ENCODE measurements around the gene OTUD1. TPM values are rescaled to one million over a fixed set of nuclear protein-coding genes. Genes with fewer than 3 reads are reported as not detected.

OTUD1 gene
- total and polyA plus RNA-seq, 2 donors (not counting 1 experiment from before 2014, with no cell fraction given): 69.0 to 92.8 TPM

GRCh38 chr10:23445591-23445990 is 6.7 kb downstream of the OTUD1 start:
- no peak overlapping the region for H2AFZ ChIP-seq (ENCODE audit: insufficient read depth, low read depth, low read length, poor library complexity, severe bottlenecking)
- H3K79me2 ChIP-seq (ENCODE audit: control insufficient read depth, insufficient read depth, low read length): peaks cover 95% of the 10 kb centered on the region
- no peak overlapping the region for H3K9ac ChIP-seq (ENCODE audit: low read length)
- intact Hi-C loops (cut with micrococcal nuclease): loop anchor here (5.0 to 10.0 kb wide), 3 partner anchors 721 to 1221 kb away; no protein-coding TSS in a partner anchor
- ATAC-seq (ENCODE audit: low read depth) (no peak), DNase-seq (no peak)
- no peak for TF ChIP-seq EZH2 (IDR thresholded peaks at IDR 0.05; ENCODE audit: borderline replicate concordance, insufficient read depth, low read depth, low read length, poor library complexity, severe bottlenecking)
- no peak for TF ChIP-seq CTCF (IDR thresholded peaks at IDR 0.05)
- Mint-ChIP-seq H3K4me3 (no peak overlapping the region), H3K27ac (peak overlapping the region; percentile 50), H3K27me3 (no peaks in the 10 kb centered on the region), H3K4me1 (peaks cover 71% of the 10 kb centered on the region), H3K9me3 (ENCODE audit: insufficient read depth) (peaks cover 1% of the 10 kb centered on the region)
- H3K4me2 ChIP-seq (replicated peaks; ENCODE audit: low read depth, low read length, poor library complexity, severe bottlenecking): no peak overlapping the region
- no peaks in the 10 kb centered on the region for H3K27me3 ChIP-seq (replicated peaks in 1 of 4; ENCODE audit: control extremely low read depth in 1 of 4, control insufficient read depth in 3 of 4, insufficient read depth in 4 of 4, low read length in 3 of 4)
- H3K9me3 ChIP-seq (ENCODE audit: control extremely low read depth in 1 of 3, control insufficient read depth in 2 of 3, insufficient read depth in 1 of 3, low read length in 2 of 3): peaks cover 0 to 7% (median 0%) of the 10 kb centered on the region in 3 donors
- CTCF ChIA-PET: no interaction called here
- H4K20me1 ChIP-seq (ENCODE audit: control insufficient read depth, insufficient read depth, low read length, poor library complexity, severe bottlenecking): peaks cover 35% of the 10 kb centered on the region
- no peak overlapping the region for H3K4me3 ChIP-seq (ENCODE audit: control extremely low read depth in 1 of 5, extremely low read depth in 1 of 5, insufficient read depth in 1 of 5, low read depth in 2 of 5, low read length in 4 of 5)
- POLR2A ChIA-PET: no interaction called here
- 100% methylated on average over 1 of the region's 5 CpGs for WGBS (ENCODE audit: insufficient coverage)
- H3K27ac ChIP-seq (ENCODE audit: low read length in 2 of 2): peak overlapping the region in 1 of 2 donors; percentile 3
- peaks cover 59 to 78% of the 10 kb centered on the region in 2 donors for H3K4me1 ChIP-seq (ENCODE audit: control insufficient read depth in 2 of 2, insufficient read depth in 2 of 2, low read length in 2 of 2)
- peaks cover 4 to 11% of the 10 kb centered on the region in 2 experiments for H3K36me3 ChIP-seq (replicated peaks in 1 of 2; ENCODE audit: control extremely low read depth in 1 of 2, control insufficient read depth in 1 of 2, extremely low read depth in 1 of 2, insufficient read depth in 2 of 2, low read length in 1 of 2)

- peak overlapping the region; percentile 74 to 91 for H3K27ac ChIP-seq (ENCODE audit: low read length in 2 of 2)
- WGBS (ENCODE audit: insufficient coverage): no CpG with 5 or more reads among the region's 2 CpGs
- CTCF ChIA-PET: interaction anchor here (1.4 kb wide), 1 partner anchor 10 kb away, joined by 5 read pairs; the partner anchor contains the start of gene OTUD1
Observed at GRCh38 chr10:23448323-23448722, 9.4 kb downstream of the OTUD1 start.

More at GRCh38 chr10:23448323-23448722, 9.4 kb downstream of the OTUD1 start:
- no peak overlapping the region for H3K9ac ChIP-seq (ENCODE audit: low read length)
- peak overlapping the region in 1 of 5 experiments; percentile 8 for H3K4me3 ChIP-seq (ENCODE audit: control extremely low read depth in 1 of 5, extremely low read depth in 1 of 5, insufficient read depth in 1 of 5, low read depth in 2 of 5, low read length in 4 of 5)
- peaks cover 1% of the 10 kb centered on the region for H3K9me3 Mint-ChIP-seq (ENCODE audit: insufficient read depth)
- peak overlapping the region; percentile 84 for H3K4me3 Mint-ChIP-seq
- peaks cover 0 to 5% of the 10 kb centered on the region in 2 experiments for H3K36me3 ChIP-seq (replicated peaks in 1 of 2; ENCODE audit: control extremely low read depth in 1 of 2, control insufficient read depth in 1 of 2, extremely low read depth in 1 of 2, insufficient read depth in 2 of 2, low read length in 1 of 2)
- H3K4me2 ChIP-seq (replicated peaks; ENCODE audit: low read depth, low read length, poor library complexity, severe bottlenecking): peak overlapping the region; percentile 68
- peaks cover 79% of the 10 kb centered on the region for H3K79me2 ChIP-seq (ENCODE audit: control insufficient read depth, insufficient read depth, low read length)
- POLR2A ChIA-PET: interaction anchor here (2.5 kb wide), 1 partner anchor 9 kb away, joined by 24 read pairs; the partner anchor contains the start of gene OTUD1
- peak overlapping the region; percentile 95 for H3K27ac Mint-ChIP-seq
- DNase-seq (no peak), ATAC-seq (ENCODE audit: low read depth) (no peak)
- intact Hi-C loops (cut with micrococcal nuclease): loop anchor here (1.0 to 10.0 kb wide), 5 partner anchors 8 to 1224 kb away; no protein-coding TSS in a partner anchor
- no peak overlapping the region for H2AFZ ChIP-seq (ENCODE audit: insufficient read depth, low read depth, low read length, poor library complexity, severe bottlenecking)
- peaks cover 68 to 78% of the 10 kb centered on the region in 2 donors for H3K4me1 ChIP-seq (ENCODE audit: control insufficient read depth in 2 of 2, insufficient read depth in 2 of 2, low read length in 2 of 2)
- H3K27me3 ChIP-seq (replicated peaks in 1 of 4; ENCODE audit: control extremely low read depth in 1 of 4, control insufficient read depth in 3 of 4, insufficient read depth in 4 of 4, low read length in 3 of 4): no peaks in the 10 kb centered on the region
- H3K27me3 Mint-ChIP-seq: no peaks in the 10 kb centered on the region
- H3K4me1 Mint-ChIP-seq: peaks cover 64% of the 10 kb centered on the region
- peaks cover 0 to 7% (median 0%) of the 10 kb centered on the region in 3 donors for H3K9me3 ChIP-seq (ENCODE audit: control extremely low read depth in 1 of 3, control insufficient read depth in 2 of 3, insufficient read depth in 1 of 3, low read length in 2 of 3)
- peaks cover 9% of the 10 kb centered on the region for H4K20me1 ChIP-seq (ENCODE audit: control insufficient read depth, insufficient read depth, low read length, poor library complexity, severe bottlenecking)
- no peak for TF ChIP-seq CTCF (IDR thresholded peaks at IDR 0.05)
- no peak for TF ChIP-seq EZH2 (IDR thresholded peaks at IDR 0.05; ENCODE audit: borderline replicate concordance, insufficient read depth, low read depth, low read length, poor library complexity, severe bottlenecking)
